Stimulated activated CD4-positive, alpha-beta T cell treated with anti-CD3 and anti-CD28 coated beads, Interleukin-4, amount 100 ng/mL, for 4 hours (primary cell): ENCODE results near the gene SLC15A4.

Source experiments
- DNase-seq, 2 experiments: peaks; one replicate each; pipeline ENCODE4 v3.0.0-alpha.2; 2020

The SLC15A4 gene

DNA sequence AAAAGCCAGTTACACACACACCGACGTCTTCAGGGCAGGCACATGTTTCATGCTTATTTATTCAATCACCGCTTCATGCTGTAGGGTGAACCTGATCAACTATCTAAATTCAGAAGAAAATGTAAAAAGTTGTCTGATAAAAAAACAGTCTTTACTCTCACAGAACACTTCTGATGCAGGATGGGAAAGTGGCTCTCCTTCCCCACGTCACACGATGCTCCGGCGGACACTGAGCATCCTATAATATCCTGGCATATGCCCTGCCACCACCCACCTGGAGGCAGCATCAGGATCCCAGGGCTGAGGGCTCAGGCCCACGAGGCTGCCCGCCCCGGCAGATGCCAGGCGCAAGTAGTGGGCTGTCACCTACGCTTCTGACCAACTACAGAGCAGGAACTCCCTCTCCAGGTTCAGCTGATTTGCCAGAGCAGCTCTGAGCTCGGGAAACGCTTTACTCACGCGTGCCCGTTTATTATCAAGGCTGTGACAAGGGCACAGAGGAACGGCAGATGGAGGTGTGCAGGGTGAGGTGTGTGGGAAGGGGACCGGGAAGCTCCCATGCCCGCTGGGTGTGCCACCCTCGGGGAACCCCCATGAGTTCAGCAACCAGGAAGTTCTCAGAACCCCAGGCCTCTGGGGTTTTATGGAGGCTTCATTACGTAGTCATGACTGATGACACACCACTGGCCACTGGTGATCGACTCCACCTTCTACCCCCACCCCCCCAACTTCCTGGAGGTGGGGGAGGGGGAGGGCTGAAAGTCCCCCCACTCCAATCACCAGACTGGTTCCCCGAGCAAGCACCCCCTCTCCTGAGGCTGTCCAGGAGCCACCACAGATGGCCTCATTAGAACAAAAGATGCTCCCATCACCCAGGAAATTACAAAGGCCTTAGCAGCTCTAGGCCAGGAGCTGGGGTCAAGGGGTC, 32.1 kb downstream of the SLC15A4 start:
- DNase-seq = no peak

GRCh38 chr12:128790653-128791373, 32.9 kb downstream of the SLC15A4 start:
- no peak for DNase-seq

- DNase-seq = no peak
Observed at GRCh38 chr12:128790221-128790620, 33.5 kb downstream of the SLC15A4 start.

- DNase-seq = no peak
Observed at GRCh38 chr12:128789356-128789929, 34.3 kb downstream of the SLC15A4 start.

DNA sequence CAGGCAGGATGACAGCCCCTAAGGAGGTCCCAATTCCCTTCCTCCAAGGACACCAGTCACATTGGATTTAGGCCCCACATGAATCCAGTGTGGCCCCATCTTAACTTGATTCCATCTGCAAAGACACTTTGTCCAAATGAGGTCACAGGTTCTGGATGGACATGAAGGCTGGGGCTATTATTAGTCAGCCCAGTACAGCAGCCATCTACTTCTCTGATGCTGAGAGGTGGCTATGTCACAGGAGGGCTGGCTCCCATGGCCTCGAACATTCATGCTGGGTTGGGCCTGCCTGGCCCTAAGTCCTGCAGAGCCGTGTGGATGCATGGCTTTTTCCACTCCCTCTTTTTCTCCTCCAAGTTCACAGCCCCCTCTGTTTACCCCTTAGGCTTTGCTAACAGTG, 35.9 kb downstream of the SLC15A4 start:
- DNase-seq = no peak

- DNase-seq = no peak
Observed at GRCh38 chr12:128786741-128787391, 36.9 kb downstream of the SLC15A4 start.

GRCh38 chr12:128784030-128784760, 39.6 kb downstream of the SLC15A4 start:
- DNase-seq = no peak

DNA sequence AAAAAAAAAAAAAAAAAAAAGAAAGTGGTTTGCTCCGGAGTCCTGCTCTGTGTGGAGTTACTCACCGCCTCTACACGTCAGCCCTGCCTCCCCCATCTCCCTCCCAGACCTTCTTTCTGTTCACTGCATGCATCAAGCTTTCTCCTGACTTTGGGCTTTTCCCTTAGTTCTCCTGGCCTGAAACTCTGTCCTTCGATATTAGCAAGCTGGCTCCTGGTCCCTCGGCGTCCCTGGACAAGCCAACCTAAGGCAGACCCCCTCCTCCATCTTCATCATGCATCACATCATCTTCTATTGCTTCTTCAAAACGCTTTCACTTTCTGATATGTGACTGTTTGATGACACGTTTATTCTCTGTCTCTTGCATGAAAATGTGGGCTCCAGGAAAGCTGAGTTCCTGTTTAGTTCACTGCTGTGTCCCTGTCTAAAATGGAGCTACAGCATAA, 40.6 kb downstream of the SLC15A4 start:
- peak; percentile 11 to 19 for DNase-seq

- DNase-seq = no peak
Observed at GRCh38 chr12:128779901-128780300, 43.9 kb downstream of the SLC15A4 start.

- DNase-seq = no peak
Observed at GRCh38 chr12:128772249-128772648, 51.5 kb downstream of the SLC15A4 start.

- no peak for DNase-seq
Observed at GRCh38 chr12:128771681-128772080, 52.1 kb downstream of the SLC15A4 start.

DNA sequence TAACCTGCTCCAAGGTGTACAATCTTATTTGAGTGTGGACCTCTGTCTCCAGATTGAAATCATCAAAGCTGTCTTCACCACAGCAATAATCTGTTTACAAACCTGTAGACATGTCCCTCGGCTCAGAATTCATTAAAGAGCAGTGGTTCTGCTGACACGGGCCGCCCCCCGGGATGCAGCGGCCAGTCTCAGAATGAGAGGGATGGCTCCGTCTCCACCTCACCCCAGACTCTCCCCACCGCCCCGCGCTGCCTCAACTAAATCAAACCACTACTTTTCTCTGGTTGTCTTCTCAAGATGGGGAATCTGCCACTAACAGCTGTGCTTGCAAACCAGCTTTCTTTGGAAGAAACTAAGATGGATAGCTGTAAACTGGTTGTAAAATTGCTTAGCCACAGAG, 56.2 kb downstream of the SLC15A4 start:
- no peak for DNase-seq

GRCh38 chr12:128766738-128767501, 56.8 kb downstream of the SLC15A4 start:
- DNase-seq = no peak

GRCh38 chr12:128763395-128763794, 60.4 kb downstream of the SLC15A4 start:
- no peak for DNase-seq

GRCh38 chr12:128761379-128761790, 62.4 kb downstream of the SLC15A4 start:
- no peak for DNase-seq

DNA sequence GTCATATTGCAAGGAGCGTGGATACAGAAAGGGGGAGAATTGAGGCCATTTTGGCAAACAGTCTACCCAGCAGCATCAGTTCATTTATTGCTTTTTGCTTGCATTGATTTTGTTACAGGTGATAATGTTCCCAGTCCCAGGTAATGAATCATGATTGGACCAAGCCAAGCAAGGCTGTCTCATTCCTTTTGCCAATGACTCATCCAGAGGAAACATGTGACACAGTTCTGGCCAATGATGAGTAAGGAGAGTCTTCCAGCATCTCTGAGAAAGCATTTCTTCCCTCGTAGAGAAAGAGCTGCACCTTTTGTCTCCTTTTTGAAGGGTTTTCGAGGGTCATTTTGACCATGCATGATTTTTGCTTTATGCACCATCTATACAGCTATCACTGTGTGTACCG, 68.2 kb downstream of the SLC15A4 start:
- DNase-seq = no peak

DNA sequence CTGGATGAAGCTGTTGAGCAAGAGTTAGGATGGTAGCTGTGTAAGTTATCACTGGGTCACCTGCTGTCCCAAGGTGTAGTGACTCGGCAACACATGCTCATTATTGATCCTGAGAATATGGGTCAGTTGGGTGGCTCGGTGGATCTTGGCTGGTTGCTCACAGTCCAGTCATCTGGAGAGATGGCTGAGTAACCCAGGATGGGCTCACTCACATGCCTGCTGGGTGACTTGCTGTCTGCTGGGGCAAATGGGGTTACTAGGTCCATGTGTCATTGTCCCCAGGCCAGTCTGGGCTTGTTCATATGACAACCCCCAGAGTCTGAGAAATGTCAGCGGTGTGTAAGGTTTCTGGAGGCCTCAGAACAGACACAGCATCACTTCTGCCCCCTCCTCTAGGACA, 69.5 kb downstream of the SLC15A4 start:
- DNase-seq = no peak

GRCh38 chr12:128753438-128753837, 70.3 kb downstream of the SLC15A4 start:
- DNase-seq = no peak

DNA sequence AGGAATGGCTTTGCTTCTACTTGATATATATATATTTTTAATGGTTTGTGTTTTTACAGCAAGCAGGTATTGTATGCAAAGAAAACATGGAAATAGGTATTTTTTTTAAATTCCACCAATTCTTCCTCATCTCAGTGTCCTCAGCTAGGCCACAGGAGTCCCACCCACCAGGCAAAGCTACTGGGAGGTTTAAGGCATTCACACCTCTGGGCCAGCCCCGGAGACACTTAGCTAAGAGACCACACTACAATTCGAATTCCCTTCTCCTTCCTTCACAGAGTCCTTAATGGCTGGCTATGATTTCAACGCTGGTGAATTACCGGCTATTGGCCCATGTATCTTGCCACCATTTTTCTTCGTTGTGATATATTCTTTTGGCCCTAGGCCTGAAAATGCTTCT, 71.4 kb downstream of the SLC15A4 start:
- no peak for DNase-seq

GRCh38 chr12:128747441-128747840, 76.3 kb downstream of the SLC15A4 start:
- DNase-seq = no peak
